Airway epithelial cell (primary cell): ENCODE results near the gene RSPH6A. TPM values are rescaled to one million over a fixed set of nuclear protein-coding genes. Genes with fewer than 3 reads are reported as not detected.

Experiments used
- total RNA-seq: library from RNA; depleted of rRNA; stranded (reverse); fragments of >200 nt; gene quantifications from 2 replicates; pipeline ENCODE4 v1.2.3, GENCODE V29; 2015

The RSPH6A gene
- not detected in 2 replicates for total RNA-seq

DNA sequence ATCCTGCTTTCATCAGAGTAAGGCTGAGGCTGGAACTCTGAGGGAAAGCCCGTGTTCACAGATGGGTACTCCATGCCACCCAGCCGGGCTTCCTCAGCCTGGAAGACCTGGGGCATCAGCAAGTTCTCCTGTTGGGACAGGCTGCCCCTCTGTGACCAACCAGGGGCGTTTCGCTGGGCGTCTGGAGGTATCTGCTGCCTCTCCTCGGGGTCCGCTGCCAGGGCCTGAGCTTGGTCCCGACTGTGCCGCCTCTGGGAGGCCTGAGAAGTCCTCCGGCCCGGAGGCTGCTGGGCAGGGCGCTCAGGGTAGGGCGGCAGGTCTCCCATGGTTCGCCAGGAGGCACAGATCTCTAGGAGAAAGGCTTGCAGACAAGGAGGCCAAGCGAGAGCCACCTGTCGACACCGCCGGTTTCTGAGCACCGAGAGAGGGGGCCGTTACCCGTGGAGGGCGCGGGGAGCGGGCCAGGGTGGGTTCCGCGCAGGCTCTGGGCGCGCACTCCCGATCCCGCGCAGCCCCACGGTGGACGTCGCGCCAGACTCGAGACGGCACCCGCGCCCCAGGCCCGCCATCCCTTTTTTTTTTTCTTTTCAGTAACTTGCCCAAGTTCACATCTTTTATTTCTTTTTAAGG is at the start of gene RSPH6A:
Gene RSPH6A, minus strand, starts transcription at position 458 of the 630 bp plus-strand sequence. Its CDS starts 132 bp downstream, at position 326.

DNA sequence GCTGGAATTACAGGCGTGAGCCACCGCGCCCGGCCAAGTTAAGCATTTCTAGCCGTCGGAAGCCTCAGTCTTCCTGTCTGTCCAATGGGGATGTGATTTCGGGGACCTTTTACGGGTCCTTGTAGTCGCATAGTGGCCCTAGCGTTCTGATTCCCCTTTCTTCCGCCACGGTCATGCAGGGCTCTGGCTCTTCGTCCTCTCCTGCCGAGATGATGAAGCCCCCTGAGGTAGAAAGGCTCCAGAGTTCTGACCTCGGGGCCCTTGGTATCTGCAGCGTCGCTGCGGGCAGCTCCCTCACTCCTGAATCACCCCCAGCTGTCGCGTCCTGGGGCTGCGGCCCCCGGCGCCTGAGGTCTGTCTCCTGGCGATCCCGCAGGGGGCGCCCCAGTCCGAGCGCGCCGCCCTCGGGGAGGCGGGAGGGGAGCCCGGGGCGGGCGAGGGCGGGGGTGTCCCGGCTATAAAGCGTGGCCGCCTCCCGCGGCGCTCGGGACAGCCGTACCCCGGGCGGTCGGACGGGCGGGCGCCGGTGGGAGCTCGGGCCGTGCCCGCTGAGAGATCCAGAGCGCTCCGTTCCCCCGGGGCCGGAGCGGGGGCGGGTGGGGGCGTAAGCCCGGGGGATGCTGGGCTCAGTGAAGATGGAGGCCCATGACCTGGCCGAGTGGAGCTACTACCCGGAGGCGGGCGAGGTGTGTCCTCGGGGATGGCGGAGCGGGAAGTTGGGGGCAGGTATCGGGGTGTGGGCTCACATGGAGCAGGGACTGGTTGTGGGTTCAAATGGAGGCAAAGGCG is 48.9 kb upstream of the RSPH6A start, which contains the start of gene FOXA3:
Gene FOXA3, plus strand, starts transcription at position 487 of the 789 bp plus-strand sequence. Its CDS starts 131 bp downstream, at position 618.

GRCh38 chr19:45862564-45863334 is 47.6 kb upstream of the RSPH6A start, which contains the start of gene SYMPK:
SYMPK (minus strand) TSS chr19:45863147; CDS start chr19:45854495, 8,652 bp downstream.

DNA sequence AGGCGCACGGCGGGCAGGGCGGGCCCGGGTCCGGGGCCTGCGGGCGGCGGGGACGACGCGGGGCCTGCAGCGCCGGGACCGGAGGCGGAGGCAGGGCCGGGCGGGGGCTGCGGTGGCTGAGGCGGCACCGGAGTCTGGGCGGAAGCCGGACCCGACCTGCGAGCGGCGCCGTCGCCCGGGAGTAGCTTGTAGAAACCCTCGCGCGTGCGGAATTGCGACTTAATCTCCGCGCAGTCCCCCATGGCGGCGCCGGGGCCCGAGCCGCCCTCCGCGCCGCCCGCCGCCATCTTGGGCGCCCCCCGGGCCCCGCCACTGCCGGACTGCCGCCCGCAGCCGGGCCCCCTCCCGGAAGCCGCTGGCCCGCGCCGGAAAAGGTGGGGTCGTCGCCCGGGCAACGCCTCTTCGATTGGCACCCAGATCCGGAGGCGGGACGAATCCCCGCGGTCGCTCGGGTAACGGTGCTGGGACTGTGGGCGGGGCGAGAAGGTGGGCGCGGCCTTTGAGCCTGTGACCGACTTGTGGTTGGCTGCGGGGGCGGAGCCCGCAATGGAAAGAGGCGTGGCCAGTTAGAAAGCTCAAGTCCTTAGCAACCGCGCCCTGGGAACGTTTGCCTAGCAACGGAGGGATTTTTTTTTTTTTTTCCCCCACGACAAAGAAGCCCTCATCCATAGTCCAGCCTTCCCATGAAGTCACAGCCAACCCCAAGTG is 22.5 kb downstream of the RSPH6A start, which contains the start of gene DMWD:
Gene DMWD, minus strand, starts transcription at position 376 of the 708 bp plus-strand sequence. Its CDS starts 89 bp downstream, at position 287.

DNA sequence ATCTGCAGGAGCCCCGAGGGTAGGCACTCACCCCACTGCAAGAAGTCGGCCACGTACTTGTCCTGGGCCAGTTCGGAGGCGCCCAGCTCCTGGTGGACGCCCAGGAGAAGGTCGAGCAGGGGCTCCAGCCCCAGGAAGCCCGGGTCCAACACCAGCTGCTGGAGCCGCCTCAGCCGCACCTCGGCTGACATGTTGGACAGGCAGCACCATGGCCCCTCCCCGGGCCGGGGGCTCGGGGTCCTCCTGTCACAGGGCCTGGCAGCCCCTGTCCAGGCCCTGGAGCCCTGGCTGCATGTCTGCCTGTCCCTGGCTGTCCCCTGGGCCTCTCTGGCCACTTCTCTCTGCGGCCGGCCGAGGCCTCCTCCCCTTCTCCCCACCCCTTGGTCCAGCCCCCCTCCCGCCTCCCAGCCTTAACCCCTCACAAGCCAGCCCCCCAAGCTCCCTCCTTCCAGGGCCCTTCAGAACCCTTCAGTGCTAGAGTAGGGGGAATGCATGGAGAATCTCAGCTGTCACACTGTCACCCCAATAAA is 32.9 kb downstream of the RSPH6A start, which contains the start of gene DMPK:
Gene DMPK, minus strand, starts transcription at position 329 of the 530 bp plus-strand sequence. Its CDS starts 138 bp downstream, at position 191.

DNA sequence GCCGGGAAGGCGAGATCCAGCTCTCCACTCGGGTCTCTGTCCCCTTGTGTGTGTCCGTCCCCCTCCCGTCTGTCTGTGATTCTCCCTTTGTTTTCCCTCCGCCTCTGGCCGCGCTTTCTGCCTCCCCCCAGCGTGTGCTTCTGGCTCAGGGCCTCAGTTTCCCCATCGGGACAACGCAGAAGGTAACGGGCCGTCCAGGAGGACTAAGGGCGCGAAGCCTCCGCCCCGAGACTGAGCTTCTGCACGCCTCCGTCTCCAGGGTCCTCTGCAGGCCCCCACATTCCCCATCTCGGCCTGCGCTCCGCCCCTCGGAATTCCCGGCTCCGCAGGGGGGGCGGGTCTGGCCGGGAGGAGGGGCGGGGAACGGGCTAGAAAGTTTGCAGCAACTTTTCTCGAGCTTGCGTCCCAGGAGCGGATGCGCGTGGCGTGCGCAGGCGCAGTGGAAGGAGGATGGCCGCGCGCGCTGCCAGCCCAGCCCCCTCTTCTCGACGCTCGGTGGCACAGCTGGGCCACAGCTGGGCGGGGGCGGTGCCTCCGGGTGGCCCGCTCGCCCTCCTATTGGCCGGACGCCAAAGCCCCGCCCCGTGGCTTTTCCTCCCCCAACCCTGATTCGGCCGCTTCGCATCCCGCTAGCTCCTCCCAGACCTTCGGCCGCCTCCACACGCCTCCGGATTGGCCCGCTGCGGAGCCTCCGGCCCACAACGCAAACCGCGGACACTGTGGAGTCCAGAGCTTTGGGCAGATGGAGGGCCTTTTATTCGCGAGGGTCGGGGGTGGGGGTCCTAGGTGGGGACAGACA is 45.9 kb downstream of the RSPH6A start, which contains the start of gene SIX5:
Gene SIX5, minus strand, starts transcription at position 269 of the 799 bp plus-strand sequence. CDS start 408 bp downstream, outside the sequence.

Other genes starting within 250 kb of the RSPH6A start
- 11.7 and 13.1 TPM in 2 replicates for gene OPA3, start 230.5 kb downstream of the RSPH6A start, total RNA-seq
- not detected in 2 replicates for gene GPR4, start 213.1 kb downstream of the RSPH6A start, total RNA-seq
- 54.8 and 64.7 TPM in 2 replicates for gene EML2, start 175.9 kb downstream of the RSPH6A start, total RNA-seq
- gene GIPR, start 147.1 kb downstream of the RSPH6A start, total RNA-seq: 1.2 and 3.7 TPM in 2 replicates
- 333 and 378 TPM in 2 replicates for gene SNRPD2, start 123.4 kb downstream of the RSPH6A start, total RNA-seq
- gene QPCTL, start 122.6 kb downstream of the RSPH6A start, total RNA-seq: 22.2 and 27.9 TPM in 2 replicates
- gene FBXO46, start 84.4 kb downstream of the RSPH6A start, total RNA-seq: 15.8 and 19.8 TPM in 2 replicates
- gene MEIOSIN, start 81.9 kb downstream of the RSPH6A start, total RNA-seq: not detected in 2 replicates
- 10.5 and 11.7 TPM in 2 replicates for gene SIX5, start 46.1 kb downstream of the RSPH6A start, total RNA-seq
- gene DMPK, start 32.8 kb downstream of the RSPH6A start, total RNA-seq: 5.2 and 6.8 TPM in 2 replicates
- gene DMWD, start 22.5 kb downstream of the RSPH6A start, total RNA-seq: 20.0 and 24.5 TPM in 2 replicates
- gene SYMPK, start 47.8 kb upstream of the RSPH6A start, total RNA-seq: 30.1 and 37.5 TPM in 2 replicates
- not detected in 2 replicates for gene FOXA3, start 49.0 kb upstream of the RSPH6A start, total RNA-seq
- 25.5 and 28.0 TPM in 2 replicates for gene IRF2BP1, start 70.8 kb upstream of the RSPH6A start, total RNA-seq
- 1.2 and 3.2 TPM in 2 replicates for gene MYPOP, start 87.3 kb upstream of the RSPH6A start, total RNA-seq
- gene NANOS2, start 99.5 kb upstream of the RSPH6A start, total RNA-seq: not detected in 2 replicates
- not detected in 2 replicates for gene NOVA2, start 158.6 kb upstream of the RSPH6A start, total RNA-seq
- gene CCDC61, start 180.2 kb upstream of the RSPH6A start, total RNA-seq: 12.4 and 14.6 TPM in 2 replicates
- gene PGLYRP1, start 207.7 kb upstream of the RSPH6A start, total RNA-seq: not detected in 2 replicates
- not detected in 2 replicates for gene IGFL4, start 225.7 kb upstream of the RSPH6A start, total RNA-seq